Measurements from ENCODE around the gene DCHS1. TPM values are rescaled to one million over a fixed set of nuclear protein-coding genes. Genes with fewer than 3 reads are reported as not detected.

Gene DCHS1
- total and polyA plus RNA-seq, 2 experiments from 2014 or later, result 8.0 to 15.2 TPM

GRCh38 chr11:6594142-6594768, 61.4 kb downstream of the DCHS1 start:
- Histone ChIP-seq H3K4me1 (ENCODE audit: insufficient read depth) (peaks cover 4% of the 10 kb centered on the region), H2AFZ (no peak overlapping the region), H3K9me3 (ENCODE audit: low read depth) (no peaks in the 10 kb centered on the region), H3K4me3 (no peak overlapping the region), H3K4me2 (no peak overlapping the region), H3K27ac (no peak overlapping the region), H4K20me1 (ENCODE audit: insufficient read depth, poor library complexity, severe bottlenecking) (no peaks in the 10 kb centered on the region), H3K36me3 (replicated peaks; ENCODE audit: insufficient read depth, low read depth) (no peaks in the 10 kb centered on the region), H3K9me2 (replicated peaks; ENCODE audit: insufficient read depth) (no peaks in the 10 kb centered on the region), H3K79me2 (peaks cover 5% of the 10 kb centered on the region), H3K27me3 (no peaks in the 10 kb centered on the region)
- WGBS (ENCODE audit: low lambda C conversion rate, missing lambda C conversion rate), result 84% methylated on average over 3 of the region's 3 CpGs
- TF ChIP-seq EZH2phosphoT487 (IDR thresholded peaks at IDR 0.05; ENCODE audit: low read depth, severe bottlenecking, unreplicated experiment) (no peak), EZH2 (IDR thresholded peaks at IDR 0.05; ENCODE audit: borderline replicate concordance) (no peak), CTCF (IDR thresholded peaks at IDR 0.05; ENCODE audit: poor library complexity) (no peak)
- DNase-seq (ENCODE audit: low spot score), result no peak

- H4K20me1 ChIP-seq (ENCODE audit: insufficient read depth, poor library complexity, severe bottlenecking), result no peaks in the 10 kb centered on the region
- no peak overlapping the region for H3K4me3 ChIP-seq
- 86% methylated on average over 1 of the region's 1 CpG for WGBS (ENCODE audit: low lambda C conversion rate, missing lambda C conversion rate)
- DNase-seq (ENCODE audit: low spot score), result no peak
- H3K9me2 ChIP-seq (replicated peaks; ENCODE audit: insufficient read depth), result no peaks in the 10 kb centered on the region
- H3K79me2 ChIP-seq, result no peaks in the 10 kb centered on the region
- H3K27me3 ChIP-seq, result no peaks in the 10 kb centered on the region
- no peak overlapping the region for H3K27ac ChIP-seq
- no peaks in the 10 kb centered on the region for H3K4me1 ChIP-seq (ENCODE audit: insufficient read depth)
- no peak overlapping the region for H3K4me2 ChIP-seq
- peaks cover 10% of the 10 kb centered on the region for H3K9me3 ChIP-seq (ENCODE audit: low read depth)
- TF ChIP-seq EZH2phosphoT487 (IDR thresholded peaks at IDR 0.05; ENCODE audit: low read depth, severe bottlenecking, unreplicated experiment) (no peak), EZH2 (IDR thresholded peaks at IDR 0.05; ENCODE audit: borderline replicate concordance) (no peak), CTCF (IDR thresholded peaks at IDR 0.05; ENCODE audit: poor library complexity) (no peak)
- H2AFZ ChIP-seq, result no peak overlapping the region
- H3K36me3 ChIP-seq (replicated peaks; ENCODE audit: insufficient read depth, low read depth), result no peaks in the 10 kb centered on the region
These were observed 67.6 kb downstream of the DCHS1 start for GRCh38 chr11:6588018-6588417.

- H3K36me3 ChIP-seq (replicated peaks; ENCODE audit: insufficient read depth, low read depth), result no peaks in the 10 kb centered on the region
- no peaks in the 10 kb centered on the region for H3K9me2 ChIP-seq (replicated peaks; ENCODE audit: insufficient read depth)
- peaks cover 10% of the 10 kb centered on the region for H3K9me3 ChIP-seq (ENCODE audit: low read depth)
- no peak overlapping the region for H3K27ac ChIP-seq
- H3K27me3 ChIP-seq, result no peaks in the 10 kb centered on the region
- DNase-seq (ENCODE audit: low spot score), result no peak
- H3K79me2 ChIP-seq, result no peaks in the 10 kb centered on the region
- no peaks in the 10 kb centered on the region for H3K4me1 ChIP-seq (ENCODE audit: insufficient read depth)
- no peaks in the 10 kb centered on the region for H4K20me1 ChIP-seq (ENCODE audit: insufficient read depth, poor library complexity, severe bottlenecking)
- no peak overlapping the region for H3K4me2 ChIP-seq
- no peak overlapping the region for H3K4me3 ChIP-seq
- H2AFZ ChIP-seq, result no peak overlapping the region
- WGBS (ENCODE audit: low lambda C conversion rate, missing lambda C conversion rate), result 87% methylated on average over 11 of the region's 11 CpGs
- TF ChIP-seq CTCF (IDR thresholded peaks at IDR 0.05; ENCODE audit: poor library complexity) (no peak), EZH2phosphoT487 (IDR thresholded peaks at IDR 0.05; ENCODE audit: low read depth, severe bottlenecking, unreplicated experiment) (no peak), EZH2 (IDR thresholded peaks at IDR 0.05; ENCODE audit: borderline replicate concordance) (no peak)
These were observed 68.2 kb downstream of the DCHS1 start for GRCh38 chr11:6587360-6587953.

Data from hepatocyte (in vitro differentiated cells).